Thymus (tissue), 14 donors: ENCODE data around the gene FGF8. TPM values are rescaled to one million over a fixed set of nuclear protein-coding genes. Genes with fewer than 3 reads are reported as not detected.

Source experiments
- DNase-seq, 9 donors: peaks; one replicate each; pipeline ENCODE4 v3.0.0-alpha.2; 2013; ENCODE audit warnings: low spot score in 9 of 9, low read depth in 6 of 9, missing footprints in 1 of 9
- H3K27ac ChIP-seq, 2 donors: one replicate each; pipeline ENCODE4 v1.5.1; 2013; ENCODE audit warnings: control low read depth in 1 of 2, low read depth in 1 of 2, low read length in 1 of 2, mild to moderate bottlenecking in 1 of 2, moderate library complexity in 1 of 2
- H3K27me3 ChIP-seq, 2 donors: one replicate each; pipeline ENCODE4 v1.5.1; 2013; ENCODE audit warnings: low read length in 1 of 2; ENCODE audit not compliant: control insufficient read depth in 2 of 2, insufficient read depth in 1 of 2
- H3K36me3 ChIP-seq, 2 donors: one replicate each; pipeline ENCODE4 v1.5.1; 2013; ENCODE audit warnings: low read length in 1 of 2, mild to moderate bottlenecking in 1 of 2, moderate library complexity in 1 of 2; ENCODE audit not compliant: control insufficient read depth in 2 of 2, insufficient read depth in 2 of 2
- H3K4me1 ChIP-seq, 2 donors: one replicate each; pipeline ENCODE4 v1.5.1; 2013; ENCODE audit warnings: low read length in 2 of 2; ENCODE audit not compliant: control insufficient read depth in 2 of 2, insufficient read depth in 2 of 2
- H3K4me3 ChIP-seq, 2 donors: one replicate each; pipeline ENCODE4 v1.5.1; 2013; ENCODE audit warnings: low read length in 2 of 2, control low read depth in 1 of 2, mild to moderate bottlenecking in 1 of 2
- H3K9me3 ChIP-seq, 2 donors: one replicate each; pipeline ENCODE4 v1.5.1; 2013; ENCODE audit warnings: low read length in 1 of 2, mild to moderate bottlenecking in 1 of 2; ENCODE audit not compliant: control insufficient read depth in 2 of 2, insufficient read depth in 1 of 2
- WGBS: extraction: QIAGEN DNeasy Blood & Tissue Kit; methylation state at CpG from one replicate; pipeline ENCODE4 v1.1.7; 2013; 5-methylcytosine and 5-hydroxymethylcytosine counted together
- long read RNA-seq, 10 donors: transcript quantifications; one replicate each; lab custom pipeline, GENCODE V29; 2026
- polyA plus RNA-seq: library from polyadenylated mRNA; stranded (reverse); fragments of 200-250 nt; gene quantifications from one replicate; pipeline ENCODE4 v1.2.3, GENCODE V29; 2013
- total RNA-seq: library from RNA; stranded (reverse); fragments of 120-200 nt; gene quantifications from one replicate; pipeline ENCODE4 v1.2.4, GENCODE V29; 2013
- donor health status: healthy.

FGF8 gene, protein sequence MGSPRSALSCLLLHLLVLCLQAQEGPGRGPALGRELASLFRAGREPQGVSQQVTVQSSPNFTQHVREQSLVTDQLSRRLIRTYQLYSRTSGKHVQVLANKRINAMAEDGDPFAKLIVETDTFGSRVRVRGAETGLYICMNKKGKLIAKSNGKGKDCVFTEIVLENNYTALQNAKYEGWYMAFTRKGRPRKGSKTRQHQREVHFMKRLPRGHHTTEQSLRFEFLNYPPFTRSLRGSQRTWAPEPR
- 0.14 TPM for total RNA-seq
- polyA plus RNA-seq, result not detected
- long read RNA-seq, donor 1, result 0 reads
- long read RNA-seq, donor 2, result 0 reads
- long read RNA-seq, donor 3, result 0 reads
- long read RNA-seq, donor 4, result 0 reads
- long read RNA-seq, donor 5, partial matches to known transcripts, result 0 of 2 reads
- long read RNA-seq, donor 5, other reads (novel, unspliced or antisense), result 0 of 2 reads
- long read RNA-seq, donor 6, result 0 reads
- long read RNA-seq, donor 7, result 0 reads
- long read RNA-seq, donor 8, result 0 reads
- long read RNA-seq, donor 9, result 0 reads
- long read RNA-seq, donor 10, result 0 reads

DNA sequence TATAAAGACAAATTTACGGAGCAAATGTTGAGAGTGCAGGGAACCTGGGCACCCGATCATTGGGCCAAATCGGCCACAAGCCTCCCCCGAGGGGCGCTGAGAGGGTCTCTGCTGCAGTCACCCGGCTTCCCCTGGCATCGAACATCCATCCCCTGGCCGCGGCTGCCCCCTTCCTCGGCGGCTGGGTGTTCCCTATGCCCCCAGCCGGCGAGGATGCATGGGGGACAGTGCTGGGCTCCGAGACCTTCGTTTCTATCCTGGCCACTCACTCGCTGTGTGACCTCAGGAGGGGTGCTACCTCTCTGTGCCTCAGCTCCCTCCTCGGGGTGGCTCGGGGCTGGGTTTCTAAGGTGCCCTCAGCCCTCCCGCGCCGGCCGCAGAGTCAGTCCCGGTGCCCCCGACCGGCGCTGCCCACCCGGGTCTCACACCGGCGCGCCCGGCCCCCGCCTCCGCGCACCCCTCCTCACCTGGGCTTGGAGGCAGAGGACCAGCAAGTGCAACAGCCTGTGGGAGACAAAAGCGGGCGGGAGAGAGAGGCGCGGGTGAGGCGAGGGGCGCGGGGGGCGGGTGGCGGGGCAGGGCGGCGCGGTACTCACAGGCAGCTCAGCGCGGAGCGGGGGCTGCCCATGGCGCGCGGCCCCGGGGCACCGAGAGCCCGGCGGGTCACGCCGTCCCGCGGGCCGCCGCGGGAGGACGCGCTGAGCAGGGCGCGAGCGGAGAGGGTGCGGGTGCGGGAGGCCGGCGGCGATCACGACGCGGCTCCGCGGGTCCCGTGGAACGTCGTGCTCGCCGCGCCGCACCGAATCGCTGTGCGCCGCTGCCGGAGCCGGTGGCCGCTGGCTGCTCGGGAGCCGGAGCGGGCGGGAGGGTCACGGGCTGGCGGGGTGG, at the start of gene FGF8:
Gene FGF8 (minus strand): TSS at position 842 of the 888 bp plus-strand sequence. CDS start 214 bp downstream, at position 628.
- no peaks in the 10 kb centered on the region for H3K36me3 ChIP-seq
- H3K4me1 ChIP-seq, result peaks cover 12 to 23% of the 10 kb centered on the region in 2 donors
- H3K27me3 ChIP-seq, result peaks cover 78 to 95% of the 10 kb centered on the region in 2 donors
- H3K4me3 ChIP-seq, result peak within 1 kb of the TSS in 1 of 2 donors; percentile 15
- WGBS, result 4% methylated on average over 98 of the region's 98 CpGs
- H3K27ac ChIP-seq, result no peak within 1 kb of the TSS
- H3K9me3 ChIP-seq, result peaks cover 0 to 17% of the 10 kb centered on the region in 2 donors
- DNase-seq, result no peak

- no peaks in the 10 kb centered on the region for H3K36me3 ChIP-seq
- 78% methylated on average over 2 of the region's 2 CpGs for WGBS
- H3K27me3 ChIP-seq, result no peaks in the 10 kb centered on the region
- H3K4me1 ChIP-seq, result peaks cover under 1 to 15% of the 10 kb centered on the region in 2 donors
- no peak overlapping the region for H3K27ac ChIP-seq
- H3K4me3 ChIP-seq, result no peak overlapping the region
- no peaks in the 10 kb centered on the region for H3K9me3 ChIP-seq
- no peak for DNase-seq
Measured at GRCh38 chr10:101824736-101825135, 48.8 kb upstream of the FGF8 start.

DNA sequence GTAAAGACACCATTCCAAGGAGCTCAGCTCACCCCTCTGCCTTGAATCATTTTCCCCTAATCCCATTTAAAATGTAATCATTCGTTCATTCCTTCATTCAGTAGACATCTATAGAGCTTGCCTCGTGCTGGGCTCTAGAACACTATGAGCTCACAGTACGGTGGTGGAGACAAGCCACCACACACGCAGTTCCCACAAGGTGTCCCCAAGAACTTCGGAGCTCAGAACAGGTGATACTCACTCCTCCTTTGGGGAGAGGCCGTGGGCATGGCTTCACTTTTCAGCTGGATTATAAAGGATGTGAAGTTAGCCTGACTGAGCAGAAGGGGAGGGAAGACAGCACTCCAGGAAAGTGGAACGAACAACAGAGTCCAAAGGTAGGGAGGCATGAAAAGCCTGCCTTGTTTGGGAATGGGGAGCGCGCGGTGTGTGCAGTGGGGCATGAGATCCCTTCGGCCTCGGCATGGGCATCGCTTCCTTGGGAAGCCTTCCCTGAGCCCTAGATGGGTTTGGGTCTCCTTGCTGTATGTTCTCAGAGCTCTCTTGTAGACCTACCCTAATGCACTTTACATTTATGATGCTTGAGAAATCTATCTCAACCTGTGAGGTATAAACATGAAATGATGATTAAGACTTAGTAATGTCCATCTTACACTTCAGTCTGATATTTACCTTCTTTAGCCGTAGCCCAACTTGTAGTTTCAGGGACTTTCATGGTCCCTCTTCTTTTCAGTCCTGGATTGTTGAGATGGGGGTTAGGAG, 43.1 kb upstream of the FGF8 start:
- peak overlapping the region; percentile 98 to 100 for H3K4me3 ChIP-seq
- WGBS, result 34% methylated on average over 14 of the region's 14 CpGs
- H3K9me3 ChIP-seq, result no peaks in the 10 kb centered on the region
- H3K27me3 ChIP-seq, result no peaks in the 10 kb centered on the region
- peak overlapping the region; percentile 96 to 100 for H3K27ac ChIP-seq
- peaks cover 0 to 5% of the 10 kb centered on the region in 2 donors for H3K36me3 ChIP-seq
- DNase-seq, result peak in 1 of 9 donors; percentile 49
- H3K4me1 ChIP-seq, result peaks cover 20 to 33% of the 10 kb centered on the region in 2 donors

GRCh38 chr10:101818119-101818871, 42.4 kb upstream of the FGF8 start, which contains the start of gene OGA:
Gene OGA, minus strand, starts transcription at chr10:101818444. Its CDS starts 422 bp downstream, at chr10:101818022.
- WGBS, result under 1% methylated on average over 47 of the region's 47 CpGs
- peaks cover 22 to 36% of the 10 kb centered on the region in 2 donors for H3K4me1 ChIP-seq
- H3K9me3 ChIP-seq, result no peaks in the 10 kb centered on the region
- peak; percentile 97 to 99 (median 98) for DNase-seq
- peak within 1 kb of the TSS; percentile 98 to 100 for H3K4me3 ChIP-seq
- peak within 1 kb of the TSS; percentile 96 to 100 for H3K27ac ChIP-seq
- no peaks in the 10 kb centered on the region for H3K27me3 ChIP-seq
- peaks cover under 1 to 8% of the 10 kb centered on the region in 2 donors for H3K36me3 ChIP-seq

DNA sequence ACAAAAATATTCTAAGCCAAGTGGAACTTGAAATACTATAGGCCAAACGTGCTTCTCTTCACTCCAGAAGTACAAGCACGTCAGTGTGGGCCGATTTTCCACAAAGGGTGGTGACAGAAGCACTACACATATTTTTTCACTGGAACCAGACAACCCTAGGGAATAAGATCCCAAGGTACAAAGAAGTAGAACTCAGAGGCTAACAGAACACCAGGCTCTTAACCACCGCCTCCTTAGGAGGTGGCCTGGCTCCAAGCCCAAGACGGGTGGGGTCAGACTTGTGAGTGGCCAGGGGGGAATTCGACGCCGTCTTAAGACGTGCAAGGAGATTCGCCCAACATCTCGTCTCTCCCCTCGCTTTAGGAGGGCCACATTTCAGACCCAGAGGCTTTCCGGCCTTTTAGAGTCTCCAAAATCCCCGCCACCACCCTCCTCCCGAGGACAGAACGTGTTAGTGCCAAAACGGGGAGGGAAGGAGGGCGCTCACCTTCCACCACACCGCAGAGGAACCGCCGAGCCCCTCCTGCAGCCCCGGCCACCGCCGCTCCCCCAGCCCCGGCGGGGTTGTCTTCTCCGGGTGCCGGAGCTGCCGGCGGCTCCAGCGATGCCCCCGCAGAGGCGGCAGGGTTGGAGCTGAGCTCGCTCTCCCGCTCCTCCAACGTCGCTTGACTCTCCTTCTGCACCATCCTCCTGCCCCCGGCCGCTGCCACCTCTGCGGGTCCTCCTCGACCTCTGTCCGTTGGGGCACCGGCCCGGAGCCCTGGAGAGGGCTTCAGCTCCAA, 41.6 kb upstream of the FGF8 start:
- peak overlapping the region; percentile 98 to 100 for H3K4me3 ChIP-seq
- no peaks in the 10 kb centered on the region for H3K27me3 ChIP-seq
- peak overlapping the region; percentile 96 to 100 for H3K27ac ChIP-seq
- peaks cover 25 to 36% of the 10 kb centered on the region in 2 donors for H3K4me1 ChIP-seq
- no peaks in the 10 kb centered on the region for H3K9me3 ChIP-seq
- WGBS, result under 1% methylated on average over 44 of the region's 44 CpGs
- DNase-seq, result peak in 1 of 9 donors; percentile 65
- peaks cover 8 to 12% of the 10 kb centered on the region in 2 donors for H3K36me3 ChIP-seq

GRCh38 chr10:101816913-101817336, 41.0 kb upstream of the FGF8 start:
- no peak for DNase-seq
- 2% methylated on average over 14 of the region's 14 CpGs for WGBS
- peak overlapping the region; percentile 98 to 100 for H3K4me3 ChIP-seq
- H3K4me1 ChIP-seq, result peaks cover 25 to 36% of the 10 kb centered on the region in 2 donors
- peak overlapping the region in 1 of 2 donors; percentile 100 for H3K27ac ChIP-seq
- no peaks in the 10 kb centered on the region for H3K9me3 ChIP-seq
- peaks cover 14 to 17% of the 10 kb centered on the region in 2 donors for H3K36me3 ChIP-seq
- no peaks in the 10 kb centered on the region for H3K27me3 ChIP-seq

GRCh38 chr10:101816376-101816775, 40.5 kb upstream of the FGF8 start:
- Histone ChIP-seq H3K27me3 (no peaks in the 10 kb centered on the region), H3K4me1 (peaks cover 25 to 36% of the 10 kb centered on the region in 2 donors), H3K27ac (peak overlapping the region in 1 of 2 donors; percentile 100), H3K36me3 (peaks cover 18% of the 10 kb centered on the region in 2 donors), H3K9me3 (no peaks in the 10 kb centered on the region), H3K4me3 (peak overlapping the region; percentile 98 to 100)
- 5% methylated on average over 5 of the region's 5 CpGs for WGBS
- DNase-seq, result peak in 1 of 9 donors; percentile 33
